Raji (cell line): ENCODE measurements around the gene MYO18A.

Experiments
- POLR2A ChIP-seq: IDR thresholded peaks from 2 replicates; pipeline ENCODE4 v1.6.1; 2011; ENCODE audit warnings: low read depth, low read length, control low read depth; ENCODE audit not compliant: insufficient read depth

Gene MYO18A

DNA sequence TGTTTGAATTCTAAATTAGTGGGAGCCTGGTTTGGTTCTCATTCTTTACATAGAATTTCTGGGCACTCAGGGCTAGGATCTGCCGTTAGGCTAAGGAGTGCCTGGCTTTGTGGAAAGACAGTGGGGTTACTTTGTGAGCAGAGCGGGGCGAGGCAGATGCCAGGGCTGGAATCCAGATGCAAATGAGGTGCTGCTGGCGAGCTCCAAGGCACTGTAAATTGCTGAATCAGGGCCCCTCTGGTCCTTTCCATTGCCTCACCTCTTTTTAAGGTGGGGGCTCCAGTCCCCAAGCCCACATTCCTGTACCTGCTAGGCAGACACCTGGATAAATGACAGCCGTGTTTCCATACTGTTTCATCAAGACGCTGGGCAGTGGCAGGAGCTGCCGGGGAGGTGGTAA, 103.5 kb downstream of the MYO18A start:
- TF ChIP-seq POLR2A: no peak

- no peak for TF ChIP-seq POLR2A
Observed at GRCh38 chr17:29076087-29076486, 104.1 kb downstream of the MYO18A start.

DNA sequence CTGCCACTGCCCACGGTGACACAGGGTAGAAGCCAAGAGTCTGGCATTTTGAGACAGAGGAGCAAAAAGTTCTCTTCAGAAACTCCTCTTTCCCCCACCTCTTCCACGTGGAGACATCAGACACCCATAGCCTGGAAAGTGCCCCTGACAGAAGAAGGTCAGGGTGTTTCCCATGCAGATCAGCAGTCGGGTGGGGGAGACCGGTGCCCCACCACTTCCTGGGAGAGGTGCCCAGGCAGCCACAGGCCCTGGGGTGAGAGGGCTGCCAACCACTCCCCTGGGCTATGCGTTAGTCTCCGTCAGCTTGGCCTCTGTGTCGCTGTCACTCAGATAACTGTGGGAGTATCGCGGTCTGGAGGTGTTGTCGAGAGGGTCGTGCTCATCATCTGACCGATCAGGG, 105.7 kb downstream of the MYO18A start:
- no peak for TF ChIP-seq POLR2A

- no peak for TF ChIP-seq POLR2A
Observed at GRCh38 chr17:29073520-29073919, 106.7 kb downstream of the MYO18A start.

GRCh38 chr17:29073045-29073444, 107.2 kb downstream of the MYO18A start:
- TF ChIP-seq POLR2A: no peak

DNA sequence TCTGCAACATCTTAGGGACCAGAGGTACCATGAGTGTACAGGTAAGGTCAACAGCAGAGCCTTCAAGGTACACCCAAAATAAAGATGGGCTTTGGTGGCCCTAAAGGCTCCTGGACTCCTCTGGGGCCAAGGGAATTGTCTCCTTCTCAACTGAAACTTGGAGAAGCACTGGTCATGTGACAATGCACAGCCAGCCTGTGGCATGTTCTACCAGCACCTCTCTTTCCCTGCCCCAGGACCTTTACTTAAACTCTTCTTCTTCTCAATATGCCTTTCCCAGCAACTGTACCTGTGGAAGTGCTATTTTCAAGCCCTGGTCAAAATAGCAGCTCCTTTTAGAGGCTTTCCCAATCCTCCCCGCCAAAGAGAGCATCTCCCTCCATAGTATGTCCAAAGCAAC, 108.9 kb downstream of the MYO18A start:
- TF ChIP-seq POLR2A: no peak

DNA sequence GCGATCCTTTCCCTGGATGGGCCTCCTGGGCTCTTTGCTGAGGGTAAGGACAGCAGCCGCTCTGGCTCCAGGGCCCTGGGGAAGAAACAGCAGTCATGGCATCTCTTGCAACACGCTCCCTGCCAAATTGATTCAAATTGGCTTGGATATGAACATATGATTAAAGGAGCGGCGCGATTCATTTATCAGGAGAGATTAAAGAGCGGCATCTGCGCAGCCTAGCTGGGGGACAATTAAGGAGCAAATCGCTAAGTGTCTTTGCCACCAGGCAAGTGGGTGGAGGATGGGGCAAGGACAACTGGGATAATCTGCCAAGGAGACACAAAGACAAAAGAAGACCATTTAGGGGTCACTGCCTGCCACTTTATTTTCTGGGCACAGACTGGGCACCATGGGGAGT, 109.4 kb downstream of the MYO18A start:
- TF ChIP-seq POLR2A: no peak

GRCh38 chr17:29070308-29070707, 109.9 kb downstream of the MYO18A start:
- no peak for TF ChIP-seq POLR2A

DNA sequence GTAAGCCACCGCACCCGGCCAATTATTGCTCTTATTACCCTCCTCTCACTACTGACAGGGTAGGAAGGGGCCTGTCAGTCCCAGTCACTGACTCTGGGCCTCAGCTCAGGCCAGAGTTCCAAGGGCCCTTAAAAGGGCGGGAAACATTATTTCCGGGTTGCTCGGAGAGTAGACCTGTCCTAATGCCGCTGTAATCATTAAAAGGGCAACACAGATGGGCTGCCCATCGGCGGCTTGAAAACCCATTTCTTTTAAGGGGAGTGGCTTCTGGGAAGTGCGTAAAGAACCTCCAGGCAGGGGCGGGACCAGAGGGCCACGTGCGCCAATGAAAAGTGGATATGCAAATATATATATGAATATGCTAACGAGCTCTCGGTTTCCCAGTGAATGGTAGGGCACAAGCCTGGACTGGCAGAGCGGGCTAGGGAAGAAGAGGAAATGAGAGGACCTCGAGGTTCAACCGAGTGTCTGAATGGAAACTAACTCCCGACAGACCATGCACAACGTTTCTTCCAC, 110.6 kb downstream of the MYO18A start:
- TF ChIP-seq POLR2A: no peak

- no peak for TF ChIP-seq POLR2A
Observed at GRCh38 chr17:29068818-29069217, 111.4 kb downstream of the MYO18A start.

GRCh38 chr17:29066606-29067005, 113.6 kb downstream of the MYO18A start:
- no peak for TF ChIP-seq POLR2A

GRCh38 chr17:29066047-29066446, 114.2 kb downstream of the MYO18A start:
- no peak for TF ChIP-seq POLR2A

DNA sequence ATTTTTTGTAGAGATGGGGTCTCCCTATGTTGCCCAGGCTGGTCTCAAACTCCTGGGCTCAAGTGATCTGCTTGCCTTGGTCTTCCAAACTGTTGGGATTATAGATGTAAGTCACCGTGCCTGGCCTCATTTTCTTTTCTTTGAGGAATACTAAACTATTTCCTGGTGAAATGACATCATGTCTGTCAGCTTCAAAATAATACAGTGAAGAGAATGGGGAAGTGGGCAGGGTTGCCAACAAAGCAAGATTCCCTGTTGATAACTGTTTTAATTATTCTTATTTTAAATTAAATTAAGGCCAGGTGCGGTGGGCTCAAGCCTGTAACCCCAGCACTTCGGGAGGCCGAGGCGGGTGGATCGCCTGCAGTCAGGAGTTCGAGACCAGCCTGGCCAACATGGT, 116.2 kb downstream of the MYO18A start:
- TF ChIP-seq POLR2A: no peak

GRCh38 chr17:29062215-29062614, 118.0 kb downstream of the MYO18A start:
- no peak for TF ChIP-seq POLR2A

GRCh38 chr17:29061036-29061435, 119.2 kb downstream of the MYO18A start:
- TF ChIP-seq POLR2A: no peak

GRCh38 chr17:29060475-29060874, 119.7 kb downstream of the MYO18A start:
- TF ChIP-seq POLR2A: no peak

GRCh38 chr17:29059281-29059680, 120.9 kb downstream of the MYO18A start:
- no peak for TF ChIP-seq POLR2A

DNA sequence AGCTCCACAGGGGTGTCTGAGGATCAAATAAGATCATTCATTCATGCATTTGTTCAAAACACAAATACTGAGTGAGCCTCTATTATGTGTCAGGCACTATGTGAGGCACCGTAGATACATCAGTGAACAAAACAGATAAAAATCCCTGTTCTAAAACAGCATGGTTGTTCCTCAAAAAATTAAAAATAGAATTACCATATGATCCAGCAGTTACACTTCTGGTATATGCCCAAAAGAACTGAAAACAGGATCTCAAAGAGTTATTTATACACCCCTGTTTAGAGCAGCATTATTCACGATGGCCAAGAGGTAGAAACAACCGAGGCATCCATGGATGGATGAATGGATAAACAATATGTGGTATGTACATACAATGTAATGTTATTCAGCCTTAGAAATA, 121.8 kb downstream of the MYO18A start:
- no peak for TF ChIP-seq POLR2A

- no peak for TF ChIP-seq POLR2A
Observed at GRCh38 chr17:29057361-29057760, 122.8 kb downstream of the MYO18A start.

DNA sequence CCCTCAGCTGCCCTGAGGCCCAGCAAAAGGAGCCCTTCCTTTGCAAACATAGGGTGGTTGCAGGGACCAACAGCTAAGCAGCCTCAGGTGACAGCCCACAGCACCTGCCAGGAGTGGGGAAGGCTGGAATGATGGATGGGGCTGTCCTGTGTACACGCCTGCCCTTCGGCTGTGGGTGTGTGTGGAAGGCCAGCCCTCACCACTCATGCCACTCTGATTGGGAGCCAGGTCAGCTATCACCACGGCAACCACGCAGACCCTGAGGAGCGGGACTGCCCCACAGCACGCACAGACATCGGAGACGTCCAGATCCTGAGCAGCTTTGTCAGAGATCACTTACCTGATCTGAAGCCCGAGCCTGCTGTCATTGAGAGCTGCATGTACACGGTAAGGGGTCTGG, 125.4 kb downstream of the MYO18A start:
- TF ChIP-seq POLR2A: no peak
